ENCODE measurements around the gene C1S.

DNA sequence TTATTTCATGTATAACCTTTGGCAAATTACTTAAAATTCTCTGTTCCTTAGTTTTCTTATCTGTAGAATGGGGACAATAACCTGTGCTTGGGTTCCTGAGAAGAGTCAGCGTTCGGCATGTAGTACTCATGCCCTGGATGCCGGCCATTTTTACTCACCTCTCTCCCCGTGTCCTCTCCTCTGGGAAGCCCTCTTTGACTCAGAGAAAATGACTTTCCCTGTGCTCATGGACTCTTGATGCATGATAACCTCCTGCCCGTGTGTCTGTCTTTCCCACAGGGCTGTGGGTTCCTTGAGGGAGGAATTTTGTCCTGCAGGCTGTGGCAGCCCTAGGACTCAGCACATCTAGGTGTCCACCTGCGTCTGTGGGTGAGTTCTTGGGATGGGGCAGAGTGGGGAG, 54.3 kb downstream of the C1S start:
- TF ChIP-seq EZH2 (IDR thresholded peaks at IDR 0.05; ENCODE audit: low read depth) (no peak), CTCF (conservative IDR thresholded peaks at IDR 0.05) (no peak)
